MCF 10A (cell line): ENCODE results near the gene NTRK2. TPM values are rescaled to one million over a fixed set of nuclear protein-coding genes. Genes with fewer than 3 reads are reported as not detected.

Experiments used
- BruUV-seq: library from RNA; stranded (reverse); fragments of 400-500 nt; replicated peaks from 2 replicates; lab custom pipeline; 2021; lab: Mats Ljungman, UMichigan
- CTCF ChIA-PET: fragments of 300-600 bp; sonication (Branson Sonifier 250); formaldehyde crosslinking; extraction: SDS; loops from one replicate; lab custom pipeline; 2021; ENCODE audit warnings: antibody characterized with exemption, inconsistent platforms; lab: Yijun Ruan, JAX
- POLR2A ChIA-PET: fragments of 300-600, 350-650 bp; sonication (Branson Sonifier 250); formaldehyde crosslinking; extraction: SDS; loops from one replicate; lab custom pipeline; 2020; ENCODE audit warnings: antibody characterized with exemption, inconsistent platforms; lab: Yijun Ruan, JAX
- DNase-seq: peaks from one replicate; pipeline ENCODE4 v3.0.0-alpha.2; 2018; ENCODE audit not compliant: unreplicated experiment
- H3K27ac Mint-ChIP-seq: one replicate; pipeline ENCODE4 v1.8.0; 2022; ENCODE audit warnings: mild to moderate bottlenecking, low read depth, mixed read lengths; ENCODE audit not compliant: unreplicated experiment
- H3K27me3 Mint-ChIP-seq: one replicate; pipeline ENCODE4 v1.8.0; 2022; ENCODE audit warnings: mixed read lengths; ENCODE audit not compliant: insufficient read depth, unreplicated experiment
- H3K36me3 Mint-ChIP-seq: one replicate; pipeline ENCODE4 v1.8.0; 2022; ENCODE audit warnings: mild to moderate bottlenecking, moderate library complexity, mixed read lengths; ENCODE audit not compliant: insufficient read depth, unreplicated experiment
- H3K4me1 Mint-ChIP-seq: one replicate; pipeline ENCODE4 v1.8.0; 2022; ENCODE audit warnings: mixed read lengths; ENCODE audit not compliant: insufficient read depth, unreplicated experiment
- H3K4me3 Mint-ChIP-seq: one replicate; pipeline ENCODE4 v1.8.0; 2022; ENCODE audit warnings: mild to moderate bottlenecking, moderate library complexity, mixed read lengths; ENCODE audit not compliant: unreplicated experiment
- H3K9me3 Mint-ChIP-seq: one replicate; pipeline ENCODE4 v1.8.0; 2022; ENCODE audit warnings: mixed read lengths; ENCODE audit not compliant: unreplicated experiment
- CTCF ChIP-seq: fragments of 200-600 bp; IDR thresholded peaks from one replicate; pipeline ENCODE4 v1.8.0; 2022; ENCODE audit warnings: antibody characterized with exemption, mild to moderate bottlenecking; ENCODE audit not compliant: unreplicated experiment
- intact Hi-C: fragments of 100-400 bp; cut with micrococcal nuclease; formaldehyde crosslinking; loops from 2 replicates; pipeline ENCODE4 v1.14.1; 2022
- total RNA-seq: library from RNA; stranded (reverse); gene quantifications from 2 replicates; pipeline ENCODE4 v1.2.3, GENCODE V29; 2022

Gene NTRK2
- total RNA-seq, 1 experiment from 2014 or later: not detected

GRCh38 chr9:84978661-84979060, 309.1 kb downstream of the NTRK2 start:
- no peak overlapping the region for H3K4me3 Mint-ChIP-seq
- H3K9me3 Mint-ChIP-seq: no peaks in the 10 kb centered on the region
- POLR2A ChIA-PET: interaction anchor here (1.0 to 2.2 kb wide), 2 partner anchors 9 to 199 kb away, joined by 3 to 14 read pairs; no protein-coding TSS in a partner anchor
- BruUV-seq: no TSS peak
- no peaks in the 10 kb centered on the region for H3K27me3 Mint-ChIP-seq
- TF ChIP-seq CTCF: no peak
- intact Hi-C loops: loop anchor here (10.0 kb wide), 1 partner anchor 136 kb away; no protein-coding TSS in a partner anchor
- no peaks in the 10 kb centered on the region for H3K36me3 Mint-ChIP-seq
- DNase-seq: peak; percentile 36
- H3K4me1 Mint-ChIP-seq: peaks cover 6% of the 10 kb centered on the region
- CTCF ChIA-PET: no interaction called here
- H3K27ac Mint-ChIP-seq: peak overlapping the region; percentile 58

- H3K9me3 Mint-ChIP-seq: no peaks in the 10 kb centered on the region
- H3K27me3 Mint-ChIP-seq: no peaks in the 10 kb centered on the region
- intact Hi-C loops: no loop called here
- TF ChIP-seq CTCF: no peak
- no TSS peak for BruUV-seq
- POLR2A ChIA-PET: no interaction called here
- no peak overlapping the region for H3K27ac Mint-ChIP-seq
- H3K4me1 Mint-ChIP-seq: peaks cover 6% of the 10 kb centered on the region
- CTCF ChIA-PET: no interaction called here
- DNase-seq: no peak
- H3K36me3 Mint-ChIP-seq: peaks cover 4% of the 10 kb centered on the region
- H3K4me3 Mint-ChIP-seq: no peak overlapping the region
These were observed 314.2 kb downstream of the NTRK2 start for GRCh38 chr9:84983749-84984148.

- intact Hi-C loops: no loop called here
- no peak overlapping the region for H3K27ac Mint-ChIP-seq
- H3K27me3 Mint-ChIP-seq: no peaks in the 10 kb centered on the region
- H3K4me3 Mint-ChIP-seq: no peak overlapping the region
- ChIA-PET CTCF (no interaction called here), POLR2A (no interaction called here)
- no peaks in the 10 kb centered on the region for H3K9me3 Mint-ChIP-seq
- peaks cover 14% of the 10 kb centered on the region for H3K4me1 Mint-ChIP-seq
- DNase-seq: no peak
- no peak for TF ChIP-seq CTCF
- peaks cover 4% of the 10 kb centered on the region for H3K36me3 Mint-ChIP-seq
- no TSS peak for BruUV-seq
These were observed 319.1 kb downstream of the NTRK2 start for GRCh38 chr9:84988621-84989020.

GRCh38 chr9:84990416-84990815, 320.9 kb downstream of the NTRK2 start:
- Mint-ChIP-seq H3K4me1 (peaks cover 14% of the 10 kb centered on the region), H3K36me3 (peaks cover 4% of the 10 kb centered on the region), H3K27me3 (no peaks in the 10 kb centered on the region), H3K4me3 (no peak overlapping the region), H3K27ac (peak overlapping the region; percentile 55), H3K9me3 (no peaks in the 10 kb centered on the region)
- no peak for TF ChIP-seq CTCF
- ChIA-PET CTCF (no interaction called here), POLR2A (no interaction called here)
- intact Hi-C loops: no loop called here
- DNase-seq: peak; percentile 43
- no TSS peak for BruUV-seq
